ENCODE results near the gene RAI1.

RAI1 gene

GRCh38 chr17:17786998-17787397 is 105.7 kb downstream of the RAI1 start:
- Mint-ChIP-seq H3K27me3 (peaks cover 37% of the 10 kb centered on the region), H3K4me3 (no peak overlapping the region), H3K4me1 (peaks cover 27% of the 10 kb centered on the region), H3K9me3 (no peaks in the 10 kb centered on the region), H3K36me3 (peaks cover 2% of the 10 kb centered on the region), H3K27ac (no peak overlapping the region)
- CTCF ChIA-PET = interaction anchor here (1.2 kb wide), 1 partner anchor 70 kb away, joined by 3 read pairs; no protein-coding TSS in a partner anchor
- DNase-seq = no peak

DNA sequence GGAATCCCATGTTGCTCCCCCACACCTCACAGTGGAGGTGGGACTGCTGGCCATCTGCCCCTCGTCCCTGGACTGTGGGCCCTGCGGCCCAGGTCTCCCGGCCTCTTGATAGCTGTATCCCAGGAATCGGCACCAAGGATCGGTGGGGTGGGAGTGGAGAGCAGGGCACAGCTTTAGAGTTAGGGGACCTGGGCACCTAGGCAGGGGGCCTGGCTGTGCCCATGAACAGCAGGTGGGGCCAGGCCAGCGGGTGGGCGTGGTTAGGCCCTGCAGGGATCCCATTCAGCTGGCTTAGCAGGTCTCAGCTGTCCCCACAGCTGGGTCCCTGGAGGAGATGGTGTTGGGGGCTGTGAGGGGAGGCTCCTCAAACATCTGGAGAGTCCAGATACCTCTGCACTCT is 106.3 kb downstream of the RAI1 start:
- H3K4me3 Mint-ChIP-seq = no peak overlapping the region
- H3K27me3 Mint-ChIP-seq = peaks cover 33% of the 10 kb centered on the region
- no peak for DNase-seq
- H3K27ac Mint-ChIP-seq = no peak overlapping the region
- peaks cover 33% of the 10 kb centered on the region for H3K4me1 Mint-ChIP-seq
- CTCF ChIA-PET = interaction anchor here (1.2 kb wide), 1 partner anchor 70 kb away, joined by 3 read pairs; no protein-coding TSS in a partner anchor
- no peaks in the 10 kb centered on the region for H3K9me3 Mint-ChIP-seq
- H3K36me3 Mint-ChIP-seq = peaks cover 2% of the 10 kb centered on the region

DNA sequence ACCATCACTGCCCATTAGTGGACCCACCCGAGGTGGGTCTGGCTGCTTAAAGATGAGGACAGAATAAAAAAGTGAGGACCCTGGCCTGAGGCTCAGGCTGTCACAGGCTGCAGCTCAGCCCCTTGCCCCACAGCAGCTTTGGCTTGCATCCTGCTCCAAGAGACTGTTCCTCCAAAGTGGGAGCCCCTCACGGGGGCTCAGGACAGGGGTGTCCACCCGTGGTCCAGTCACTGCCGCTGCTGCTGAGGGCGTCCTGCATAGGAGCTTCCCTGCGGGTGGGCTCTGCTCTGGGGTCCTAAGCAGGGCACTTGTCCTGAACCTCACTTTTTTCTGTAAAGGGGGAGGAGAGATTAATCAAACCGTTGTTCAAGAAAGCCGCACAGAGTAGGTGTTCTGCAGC is 107.7 kb downstream of the RAI1 start:
- H3K27me3 Mint-ChIP-seq = peaks cover 19% of the 10 kb centered on the region
- peaks cover 44% of the 10 kb centered on the region for H3K4me1 Mint-ChIP-seq
- H3K36me3 Mint-ChIP-seq = peaks cover 10% of the 10 kb centered on the region
- no peak overlapping the region for H3K27ac Mint-ChIP-seq
- CTCF ChIA-PET = no interaction called here
- H3K9me3 Mint-ChIP-seq = no peaks in the 10 kb centered on the region
- H3K4me3 Mint-ChIP-seq = no peak overlapping the region
- DNase-seq = no peak

- CTCF ChIA-PET = no interaction called here
- Mint-ChIP-seq H3K9me3 (no peaks in the 10 kb centered on the region), H3K27ac (no peak overlapping the region), H3K27me3 (peaks cover 15% of the 10 kb centered on the region), H3K4me3 (no peak overlapping the region), H3K4me1 (peaks cover 41% of the 10 kb centered on the region), H3K36me3 (peaks cover 12% of the 10 kb centered on the region)
- no peak for DNase-seq
These were observed 108.2 kb downstream of the RAI1 start for GRCh38 chr17:17789410-17789809.

GRCh38 chr17:17789828-17790636 is 108.8 kb downstream of the RAI1 start:
- DNase-seq = no peak
- Mint-ChIP-seq H3K4me1 (peaks cover 35% of the 10 kb centered on the region), H3K9me3 (no peaks in the 10 kb centered on the region), H3K4me3 (no peak overlapping the region), H3K36me3 (peaks cover 12% of the 10 kb centered on the region), H3K27me3 (peaks cover 9% of the 10 kb centered on the region), H3K27ac (no peak overlapping the region)
- CTCF ChIA-PET = no interaction called here

- CTCF ChIA-PET = no interaction called here
- H3K27ac Mint-ChIP-seq = peak overlapping the region; percentile 49
- H3K4me3 Mint-ChIP-seq = no peak overlapping the region
- peaks cover 30% of the 10 kb centered on the region for H3K4me1 Mint-ChIP-seq
- peaks cover 12% of the 10 kb centered on the region for H3K36me3 Mint-ChIP-seq
- DNase-seq = no peak
- H3K9me3 Mint-ChIP-seq = no peaks in the 10 kb centered on the region
- peaks cover under 1% of the 10 kb centered on the region for H3K27me3 Mint-ChIP-seq
These were observed 109.6 kb downstream of the RAI1 start for GRCh38 chr17:17790637-17791464.

DNA sequence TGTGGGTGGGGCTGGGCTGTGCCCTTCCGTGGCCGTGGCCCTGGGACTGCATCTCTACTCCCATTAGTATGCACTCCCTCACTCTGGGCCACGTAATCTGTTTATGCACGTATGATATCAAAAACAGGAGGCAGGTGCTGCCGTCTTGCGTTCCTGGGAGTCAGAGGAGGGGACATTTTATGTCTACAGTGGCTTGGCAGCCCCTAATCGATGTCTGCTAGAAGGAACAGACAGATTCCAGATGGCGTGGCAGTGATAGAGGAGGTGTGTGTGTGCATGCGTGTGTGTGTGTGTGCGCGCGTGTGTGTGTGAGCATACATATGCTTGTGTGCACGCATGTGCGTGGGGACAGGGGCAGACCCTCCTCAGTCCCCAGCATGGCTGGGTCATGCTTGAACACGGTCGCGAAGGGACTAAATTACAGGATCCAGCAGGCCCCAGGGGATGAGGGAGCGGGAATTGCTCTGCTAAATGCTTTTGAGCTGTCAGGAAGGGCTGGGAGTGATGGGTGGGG is 110.8 kb downstream of the RAI1 start:
- H3K4me3 Mint-ChIP-seq = no peak overlapping the region
- peak overlapping the region; percentile 80 for H3K27ac Mint-ChIP-seq
- H3K4me1 Mint-ChIP-seq = peaks cover 30% of the 10 kb centered on the region
- CTCF ChIA-PET = interaction anchor here (1.1 kb wide), 1 partner anchor 8 kb away, joined by 4 read pairs; no protein-coding TSS in a partner anchor
- H3K36me3 Mint-ChIP-seq = peaks cover 12% of the 10 kb centered on the region
- H3K27me3 Mint-ChIP-seq = no peaks in the 10 kb centered on the region
- H3K9me3 Mint-ChIP-seq = no peaks in the 10 kb centered on the region
- DNase-seq = peak; percentile 35

GRCh38 chr17:17792551-17793377 is 111.5 kb downstream of the RAI1 start:
- H3K27ac Mint-ChIP-seq = peak overlapping the region; percentile 80
- CTCF ChIA-PET = interaction anchor here (1.1 kb wide), 1 partner anchor 8 kb away, joined by 4 read pairs; no protein-coding TSS in a partner anchor
- peaks cover 30% of the 10 kb centered on the region for H3K4me1 Mint-ChIP-seq
- peak; percentile 80 for DNase-seq
- peaks cover 12% of the 10 kb centered on the region for H3K36me3 Mint-ChIP-seq
- peak overlapping the region; percentile 48 for H3K4me3 Mint-ChIP-seq
- H3K27me3 Mint-ChIP-seq = no peaks in the 10 kb centered on the region
- no peaks in the 10 kb centered on the region for H3K9me3 Mint-ChIP-seq

GRCh38 chr17:17793378-17794214 is 112.3 kb downstream of the RAI1 start:
- DNase-seq = no peak
- peak overlapping the region; percentile 75 for H3K27ac Mint-ChIP-seq
- no peaks in the 10 kb centered on the region for H3K27me3 Mint-ChIP-seq
- peaks cover 12% of the 10 kb centered on the region for H3K36me3 Mint-ChIP-seq
- no peaks in the 10 kb centered on the region for H3K9me3 Mint-ChIP-seq
- peaks cover 30% of the 10 kb centered on the region for H3K4me1 Mint-ChIP-seq
- CTCF ChIA-PET = interaction anchor here (0.6 to 1.2 kb wide), 2 partner anchors 18 to 68 kb away, joined by 3 read pairs; no protein-coding TSS in a partner anchor
- H3K4me3 Mint-ChIP-seq = no peak overlapping the region

DNA sequence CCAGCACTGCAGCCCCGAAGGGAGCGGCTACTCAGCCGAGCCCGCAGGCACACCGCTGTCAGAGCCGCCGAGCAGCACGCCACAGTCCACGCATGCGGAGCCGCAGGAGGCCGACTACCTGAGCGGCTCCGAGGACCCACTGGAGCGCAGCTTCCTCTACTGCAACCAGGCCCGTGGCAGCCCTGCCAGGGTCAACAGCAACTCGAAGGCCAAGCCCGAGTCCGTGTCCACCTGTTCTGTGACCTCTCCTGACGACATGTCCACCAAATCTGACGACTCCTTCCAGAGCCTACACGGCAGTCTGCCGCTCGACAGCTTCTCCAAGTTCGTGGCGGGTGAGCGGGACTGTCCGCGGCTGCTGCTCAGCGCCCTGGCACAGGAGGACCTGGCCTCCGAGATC is 113.1 kb downstream of the RAI1 start:
- Mint-ChIP-seq H3K4me3 (no peak overlapping the region), H3K9me3 (no peaks in the 10 kb centered on the region), H3K27me3 (no peaks in the 10 kb centered on the region), H3K27ac (no peak overlapping the region), H3K36me3 (peaks cover 12% of the 10 kb centered on the region), H3K4me1 (peaks cover 30% of the 10 kb centered on the region)
- CTCF ChIA-PET = interaction anchor here (0.6 to 1.2 kb wide), 2 partner anchors 17 to 67 kb away, joined by 3 read pairs; no protein-coding TSS in a partner anchor
- DNase-seq = no peak

DNA sequence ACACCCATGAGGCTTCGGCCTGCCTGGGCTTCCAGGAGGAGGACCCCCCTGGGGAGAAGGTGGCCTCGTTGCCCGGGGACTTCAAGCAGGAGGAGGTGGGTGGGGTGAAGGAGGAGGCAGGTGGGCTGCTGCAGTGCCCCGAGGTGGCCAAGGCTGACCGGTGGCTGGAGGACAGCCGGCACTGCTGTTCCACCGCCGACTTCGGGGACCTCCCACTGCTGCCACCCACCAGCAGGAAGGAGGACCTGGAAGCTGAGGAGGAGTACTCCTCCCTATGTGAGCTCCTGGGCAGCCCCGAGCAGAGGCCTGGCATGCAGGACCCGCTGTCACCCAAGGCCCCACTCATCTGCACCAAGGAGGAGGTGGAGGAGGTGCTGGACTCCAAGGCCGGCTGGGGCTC is 114.0 kb downstream of the RAI1 start:
- no peak overlapping the region for H3K27ac Mint-ChIP-seq
- CTCF ChIA-PET = interaction anchor here (1.2 kb wide), 1 partner anchor 67 kb away, joined by 3 read pairs; no protein-coding TSS in a partner anchor

DNA sequence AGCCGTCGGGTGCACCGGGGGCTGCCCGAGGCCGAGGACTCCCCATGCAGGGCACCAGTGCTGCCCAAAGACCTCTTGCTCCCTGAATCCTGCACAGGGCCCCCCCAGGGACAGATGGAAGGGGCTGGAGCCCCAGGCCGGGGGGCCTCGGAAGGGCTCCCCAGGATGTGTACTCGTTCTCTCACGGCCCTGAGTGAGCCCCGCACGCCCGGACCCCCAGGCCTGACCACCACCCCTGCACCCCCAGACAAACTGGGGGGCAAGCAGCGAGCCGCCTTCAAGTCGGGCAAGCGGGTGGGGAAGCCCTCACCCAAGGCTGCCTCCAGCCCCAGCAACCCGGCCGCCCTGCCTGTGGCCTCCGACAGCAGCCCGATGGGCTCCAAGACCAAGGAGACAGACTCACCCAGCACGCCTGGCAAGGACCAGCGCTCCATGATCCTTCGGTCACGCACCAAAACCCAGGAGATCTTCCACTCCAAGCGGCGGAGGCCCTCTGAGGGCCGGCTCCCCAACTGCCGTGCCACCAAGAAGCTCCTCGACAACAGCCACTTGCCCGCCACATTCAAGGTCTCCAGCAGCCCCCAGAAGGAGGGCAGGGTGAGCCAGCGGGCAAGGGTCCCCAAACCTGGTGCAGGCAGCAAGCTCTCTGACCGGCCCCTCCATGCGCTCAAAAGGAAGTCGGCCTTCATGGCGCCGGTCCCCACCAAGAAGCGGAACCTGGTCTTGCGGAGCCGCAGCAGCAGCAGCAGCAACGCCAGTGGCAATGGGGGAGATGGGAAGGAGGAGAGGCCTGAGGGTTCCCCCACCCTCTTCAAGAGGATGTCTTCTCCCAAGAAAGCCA is 114.9 kb downstream of the RAI1 start:
- Mint-ChIP-seq H3K36me3 (peaks cover 12% of the 10 kb centered on the region), H3K4me1 (peaks cover 30% of the 10 kb centered on the region), H3K9me3 (no peaks in the 10 kb centered on the region), H3K27ac (no peak overlapping the region), H3K27me3 (no peaks in the 10 kb centered on the region), H3K4me3 (no peak overlapping the region)
- DNase-seq = no peak
- CTCF ChIA-PET = no interaction called here

More for the DNA sequence above, 114.0 kb downstream of the RAI1 start:
- H3K36me3 Mint-ChIP-seq = peaks cover 12% of the 10 kb centered on the region
- no peak overlapping the region for H3K4me3 Mint-ChIP-seq
- H3K4me1 Mint-ChIP-seq = peaks cover 30% of the 10 kb centered on the region
- no peaks in the 10 kb centered on the region for H3K9me3 Mint-ChIP-seq
- no peaks in the 10 kb centered on the region for H3K27me3 Mint-ChIP-seq
- DNase-seq = no peak

All from activated naive CD4-positive, alpha-beta T cell treated with anti-CD3 and anti-CD28 coated beads, Interleukin-2, amount 10 ng/mL, durations not matched to agents 7 days and 5 days (primary cell).